ENCODE measurements around the gene EAF1. TPM values are rescaled to one million over a fixed set of nuclear protein-coding genes. Genes with fewer than 3 reads are reported as not detected.
A peak's percentile ranks its signal among the peaks of the same experiment; 100 is the strongest.
"Not testable (repeated sequence)": the region's sequence is repeated elsewhere in the genome, so short reads cannot be mapped to it uniquely, and the experiment has no call there.

EAF1 gene
- total RNA-seq, 1 donor from 2014 or later: 43.9 TPM

- peaks cover 3% of the 10 kb centered on the region for H3K9me3 Mint-ChIP-seq (ENCODE audit: unreplicated experiment)
- no peak overlapping the region for H3K4me3 Mint-ChIP-seq (ENCODE audit: unreplicated experiment)
- no peak overlapping the region for H3K27ac Mint-ChIP-seq (ENCODE audit: unreplicated experiment)
- H3K27me3 Mint-ChIP-seq (ENCODE audit: unreplicated experiment): peaks cover 2% of the 10 kb centered on the region
- H3K4me1 Mint-ChIP-seq (ENCODE audit: low read depth, unreplicated experiment): no peaks in the 10 kb centered on the region
- no peak for DNase-seq
- peaks cover 7% of the 10 kb centered on the region for H3K36me3 Mint-ChIP-seq (ENCODE audit: unreplicated experiment)
- TF ChIP-seq CTCF (IDR thresholded peaks at IDR 0.05; ENCODE audit: partially characterized antibody, unreplicated experiment): no peak
Measured at GRCh38 chr3:15390460-15390859, 36.9 kb upstream of the EAF1 start.

GRCh38 chr3:15391007-15391406, 36.4 kb upstream of the EAF1 start:
- Mint-ChIP-seq H3K27ac (ENCODE audit: unreplicated experiment) (no peak overlapping the region), H3K27me3 (ENCODE audit: unreplicated experiment) (peaks cover 2% of the 10 kb centered on the region), H3K4me3 (ENCODE audit: unreplicated experiment) (no peak overlapping the region), H3K9me3 (ENCODE audit: unreplicated experiment) (peaks cover 2% of the 10 kb centered on the region), H3K4me1 (ENCODE audit: low read depth, unreplicated experiment) (no peaks in the 10 kb centered on the region), H3K36me3 (ENCODE audit: unreplicated experiment) (peaks cover 7% of the 10 kb centered on the region)
- no peak for DNase-seq
- TF ChIP-seq CTCF (IDR thresholded peaks at IDR 0.05; ENCODE audit: partially characterized antibody, unreplicated experiment): no peak

- H3K9me3 Mint-ChIP-seq (ENCODE audit: unreplicated experiment); H3K27me3 Mint-ChIP-seq (ENCODE audit: unreplicated experiment); H3K4me1 Mint-ChIP-seq (ENCODE audit: low read depth, unreplicated experiment); H3K27ac Mint-ChIP-seq (ENCODE audit: unreplicated experiment); H3K4me3 Mint-ChIP-seq (ENCODE audit: unreplicated experiment); DNase-seq: not testable (repeated sequence)
- H3K36me3 Mint-ChIP-seq (ENCODE audit: unreplicated experiment): peaks cover 13% of the 10 kb centered on the region
Measured at GRCh38 chr3:15393252-15393651, 34.1 kb upstream of the EAF1 start.

GRCh38 chr3:15398731-15399133, 28.7 kb upstream of the EAF1 start:
- peaks cover 13% of the 10 kb centered on the region for H3K36me3 Mint-ChIP-seq (ENCODE audit: unreplicated experiment)
- not testable (repeated sequence) for H3K4me3 Mint-ChIP-seq (ENCODE audit: unreplicated experiment); H3K27ac Mint-ChIP-seq (ENCODE audit: unreplicated experiment); H3K27me3 Mint-ChIP-seq (ENCODE audit: unreplicated experiment); DNase-seq; H3K4me1 Mint-ChIP-seq (ENCODE audit: low read depth, unreplicated experiment); H3K9me3 Mint-ChIP-seq (ENCODE audit: unreplicated experiment)
- TF ChIP-seq CTCF (IDR thresholded peaks at IDR 0.05; ENCODE audit: partially characterized antibody, unreplicated experiment): peak; percentile 74

- H3K27ac Mint-ChIP-seq (ENCODE audit: unreplicated experiment): no peak overlapping the region
- H3K4me1 Mint-ChIP-seq (ENCODE audit: low read depth, unreplicated experiment): no peaks in the 10 kb centered on the region
- H3K9me3 Mint-ChIP-seq (ENCODE audit: unreplicated experiment): peaks cover 5% of the 10 kb centered on the region
- no peak overlapping the region for H3K4me3 Mint-ChIP-seq (ENCODE audit: unreplicated experiment)
- peaks cover 13% of the 10 kb centered on the region for H3K36me3 Mint-ChIP-seq (ENCODE audit: unreplicated experiment)
- no peak for TF ChIP-seq CTCF (IDR thresholded peaks at IDR 0.05; ENCODE audit: partially characterized antibody, unreplicated experiment)
- no peaks in the 10 kb centered on the region for H3K27me3 Mint-ChIP-seq (ENCODE audit: unreplicated experiment)
- DNase-seq: no peak
Measured at GRCh38 chr3:15399970-15400369, 27.4 kb upstream of the EAF1 start.

GRCh38 chr3:15401936-15402335, 25.5 kb upstream of the EAF1 start:
- H3K4me1 Mint-ChIP-seq (ENCODE audit: low read depth, unreplicated experiment): no peaks in the 10 kb centered on the region
- TF ChIP-seq CTCF (IDR thresholded peaks at IDR 0.05; ENCODE audit: partially characterized antibody, unreplicated experiment): no peak
- H3K4me3 Mint-ChIP-seq (ENCODE audit: unreplicated experiment): no peak overlapping the region
- peaks cover 5% of the 10 kb centered on the region for H3K9me3 Mint-ChIP-seq (ENCODE audit: unreplicated experiment)
- DNase-seq: no peak
- no peak overlapping the region for H3K27ac Mint-ChIP-seq (ENCODE audit: unreplicated experiment)
- H3K36me3 Mint-ChIP-seq (ENCODE audit: unreplicated experiment): peaks cover 6% of the 10 kb centered on the region
- H3K27me3 Mint-ChIP-seq (ENCODE audit: unreplicated experiment): no peaks in the 10 kb centered on the region

All from glutamatergic neuron (in vitro differentiated cells).